ENCODE results near the gene NHERF2.

- TF ChIP-seq CTCF (conservative IDR thresholded peaks at IDR 0.05), result no peak
- TF ChIP-seq EZH2 (IDR thresholded peaks at IDR 0.05; ENCODE audit: low read depth), result no peak
Observed at GRCh38 chr16:1976951-1977874, 49.5 kb upstream of the NHERF2 start.

Data from PC-9 (cell line).